HEK293 (cell line): Measurements from ENCODE around the gene ERBB4.

Experiments
- CTCF ChIA-PET: fragments of 350-600 bp; formaldehyde crosslinking; extraction: SDS; loops from one replicate; lab custom pipeline; 2021; ENCODE audit warnings: antibody characterized with exemption; lab: Yijun Ruan, JAX
- POLR2A ChIA-PET: fragments of 300-600 bp; formaldehyde crosslinking; extraction: SDS; loops from one replicate; lab custom pipeline; 2020; ENCODE audit warnings: antibody characterized with exemption, inconsistent platforms; lab: Yijun Ruan, JAX
- H3K27ac ChIP-seq: fragments of 200-500 bp; sonication (Bioruptor generic); 2 replicates; pipeline ENCODE4 v1.5.1; 2014; ENCODE audit warnings: low read depth, low read length, control low read depth, inconsistent platforms; ENCODE audit errors: extremely low read depth
- H3K36me3 ChIP-seq, 2 experiments: fragments of 200-500 bp in 1 of 2; sonication (Bioruptor generic) in 1 of 2; 1 replicate in 1 of 2; 2 replicates in 1 of 2; pipeline ENCODE4 v1.5.1; 2014 to 2017; ENCODE audit warnings: inconsistent platforms in 2 of 2, low read length in 2 of 2; ENCODE audit not compliant: control insufficient read depth in 2 of 2, insufficient read depth in 1 of 2
- H3K4me1 ChIP-seq: fragments of 200-500 bp; sonication (Bioruptor generic); 2 replicates; pipeline ENCODE4 v1.5.1; 2014; ENCODE audit warnings: mild to moderate bottlenecking, low read length, inconsistent platforms; ENCODE audit not compliant: control insufficient read depth, insufficient read depth
- H3K4me3 ChIP-seq: 2 replicates; pipeline ENCODE4 v1.5.1; 2011; ENCODE audit warnings: low read depth, mild to moderate bottlenecking, control low read depth, low read length, moderate library complexity
- H3K9me3 ChIP-seq: fragments of 200-500 bp; sonication (Bioruptor generic); 2 replicates; pipeline ENCODE4 v1.5.1; 2014; ENCODE audit warnings: low read depth, low read length, inconsistent platforms; ENCODE audit not compliant: control insufficient read depth, insufficient read depth
- INSM2 ChIP-seq: fragments of 450-650 bp; formaldehyde crosslinking; IDR thresholded peaks from 2 replicates; pipeline ENCODE4 v1.5.1; 2016; ENCODE audit warnings: missing biosample characterization, missing genetic modification characterization
- KLF1 ChIP-seq: fragments of 450-650 bp; formaldehyde crosslinking; IDR thresholded peaks from 2 replicates; pipeline ENCODE4 v1.5.1; 2016; ENCODE audit warnings: missing biosample characterization, missing genetic modification characterization
- KLF7 ChIP-seq: fragments of 450-650 bp; formaldehyde crosslinking; IDR thresholded peaks from 2 replicates; pipeline ENCODE4 v1.5.1; 2016; ENCODE audit warnings: missing biosample characterization, missing genetic modification characterization, borderline replicate concordance
- PRDM6 ChIP-seq: fragments of 450-650 bp; formaldehyde crosslinking; IDR thresholded peaks from 2 replicates; pipeline ENCODE4 v1.5.1; 2017; ENCODE audit warnings: missing biosample characterization, missing genetic modification characterization
- REST ChIP-seq: fragments of 450-650 bp; formaldehyde crosslinking; IDR thresholded peaks from 2 replicates; pipeline ENCODE4 v1.5.1; 2016; ENCODE audit warnings: missing biosample characterization, missing genetic modification characterization
- YY2 ChIP-seq: fragments of 450-650 bp; formaldehyde crosslinking; IDR thresholded peaks from 2 replicates; pipeline ENCODE4 v1.5.1; 2016; ENCODE audit warnings: missing biosample characterization, missing genetic modification characterization
- ZBTB44 ChIP-seq: fragments of 450-650 bp; IDR thresholded peaks from 2 replicates; pipeline ENCODE4 v1.5.1; 2018; ENCODE audit warnings: missing biosample characterization, mild to moderate bottlenecking, missing genetic modification characterization
- ZFP41 ChIP-seq: fragments of 450-650 bp; formaldehyde crosslinking; IDR thresholded peaks from 2 replicates; pipeline ENCODE4 v1.5.1; 2016; ENCODE audit warnings: missing biosample characterization, missing genetic modification characterization, borderline replicate concordance
- ZNF132 ChIP-seq: fragments of 450-650 bp; formaldehyde crosslinking; IDR thresholded peaks from 2 replicates; pipeline ENCODE4 v1.5.1; 2017; ENCODE audit warnings: missing biosample characterization, missing genetic modification characterization, borderline replicate concordance
- ZNF223 ChIP-seq: fragments of 450-650 bp; formaldehyde crosslinking; IDR thresholded peaks from 2 replicates; pipeline ENCODE4 v1.5.1; 2016; ENCODE audit warnings: missing biosample characterization, missing genetic modification characterization
- ZNF23 ChIP-seq: fragments of 450-650 bp; formaldehyde crosslinking; IDR thresholded peaks from 2 replicates; pipeline ENCODE4 v1.5.1; 2016; ENCODE audit warnings: missing biosample characterization, missing genetic modification characterization, borderline replicate concordance
- ZNF248 ChIP-seq: fragments of 450-650 bp; formaldehyde crosslinking; IDR thresholded peaks from 2 replicates; pipeline ENCODE4 v1.5.1; 2017; ENCODE audit warnings: missing biosample characterization, missing genetic modification characterization
- ZNF266 ChIP-seq: fragments of 450-650 bp; formaldehyde crosslinking; IDR thresholded peaks from 2 replicates; pipeline ENCODE4 v1.5.1; 2016; ENCODE audit warnings: missing biosample characterization, missing genetic modification characterization, low read depth
- ZNF324 ChIP-seq: fragments of 450-650 bp; formaldehyde crosslinking; IDR thresholded peaks from 2 replicates; pipeline ENCODE4 v1.5.1; 2016; ENCODE audit warnings: missing biosample characterization, missing genetic modification characterization
- ZNF354C ChIP-seq: fragments of 450-650 bp; formaldehyde crosslinking; IDR thresholded peaks from 2 replicates; pipeline ENCODE4 v1.5.1; 2016; ENCODE audit warnings: missing biosample characterization, missing genetic modification characterization, low read depth, borderline replicate concordance
- ZNF521 ChIP-seq: fragments of 450-650 bp; formaldehyde crosslinking; IDR thresholded peaks from 2 replicates; pipeline ENCODE4 v1.5.1; 2017; ENCODE audit warnings: missing biosample characterization, mild to moderate bottlenecking, missing genetic modification characterization
- ZNF529 ChIP-seq: fragments of 450-650 bp; formaldehyde crosslinking; IDR thresholded peaks from 2 replicates; pipeline ENCODE4 v1.5.1; 2017; ENCODE audit warnings: missing genetic modification characterization, missing biosample characterization; ENCODE audit not compliant: insufficient replicate concordance
- ZNF692 ChIP-seq: fragments of 450-650 bp; formaldehyde crosslinking; IDR thresholded peaks from 2 replicates; pipeline ENCODE4 v1.5.1; 2016; ENCODE audit warnings: missing biosample characterization, missing genetic modification characterization
- ZNF791 ChIP-seq: fragments of 450-650 bp; formaldehyde crosslinking; IDR thresholded peaks from 2 replicates; pipeline ENCODE4 v1.5.1; 2016; ENCODE audit warnings: missing biosample characterization, missing genetic modification characterization
- ZSCAN23 ChIP-seq: fragments of 450-650 bp; formaldehyde crosslinking; IDR thresholded peaks from 2 replicates; pipeline ENCODE4 v1.5.1; 2016; ENCODE audit warnings: missing biosample characterization, missing genetic modification characterization

The ERBB4 gene

GRCh38 chr2:211730215-211730614 is 808.4 kb downstream of the ERBB4 start:
- no peaks in the 10 kb centered on the region for H3K9me3 ChIP-seq
- no peak for TF ChIP-seq ZNF132 (tag by site-specific recombination)
- no peak for TF ChIP-seq KLF7
- no peak for TF ChIP-seq ZFP41 (tag by site-specific recombination)
- no peak for TF ChIP-seq YY2 (tag by site-specific recombination)
- TF ChIP-seq ZNF266 = no peak
- CTCF ChIA-PET = interaction anchor here (0.7 to 1.2 kb wide), 2 partner anchors 15 to 861 kb away, joined by 4 read pairs; no protein-coding TSS in a partner anchor
- no peak overlapping the region for H3K27ac ChIP-seq
- no peaks in the 10 kb centered on the region for H3K4me1 ChIP-seq
- no peaks in the 10 kb centered on the region for H3K36me3 ChIP-seq
- no peak overlapping the region for H3K4me3 ChIP-seq
- POLR2A ChIA-PET = no interaction called here

- POLR2A ChIA-PET = no interaction called here
- TF ChIP-seq PRDM6 (tag by site-specific recombination) (no peak), INSM2 (tag by site-specific recombination) (no peak), ZSCAN23 (tag by site-specific recombination) (no peak), ZNF791 (tag by site-specific recombination) (no peak), ZNF529 (no peak), ZNF23 (no peak), ZNF354C (tag by site-specific recombination) (no peak), ZBTB44 (tag by site-specific recombination) (no peak), ZNF324 (tag by site-specific recombination) (no peak), ZNF692 (tag by site-specific recombination) (no peak), ZNF521 (tag by site-specific recombination) (no peak), KLF1 (tag by site-specific recombination) (no peak), ZNF248 (tag by site-specific recombination) (no peak), ZNF223 (tag by site-specific recombination) (no peak), REST (no peak)
Measured at GRCh38 chr2:211729433-211729832, 809.2 kb downstream of the ERBB4 start.

More at GRCh38 chr2:211729433-211729832, 809.2 kb downstream of the ERBB4 start:
- Histone ChIP-seq H3K27ac (no peak overlapping the region), H3K9me3 (no peaks in the 10 kb centered on the region), H3K4me1 (no peaks in the 10 kb centered on the region), H3K36me3 (no peaks in the 10 kb centered on the region), H3K4me3 (no peak overlapping the region)
- CTCF ChIA-PET = interaction anchor here (0.7 to 1.2 kb wide), 2 partner anchors 15 to 862 kb away, joined by 4 read pairs; no protein-coding TSS in a partner anchor
